HepG2 (cell line): Measurements from ENCODE around the gene TM4SF1. TPM values are rescaled to one million over a fixed set of nuclear protein-coding genes. Genes with fewer than 3 reads are reported as not detected.

Experiments used
- MAFF ChIP-seq: IDR thresholded peaks from 2 replicates; pipeline ENCODE4 v1.6.1; 2011; ENCODE audit warnings: low read depth, low read length, improper control_type of control experiment
- POLR2A ChIP-seq, 2 experiments: IDR thresholded peaks; 2 replicates each; pipeline ENCODE4 v1.6.1; 2011; ENCODE audit warnings: low read depth in 2 of 2, low read length in 2 of 2, mild to moderate bottlenecking in 1 of 2, moderate library complexity in 1 of 2; ENCODE audit not compliant: insufficient read depth in 1 of 2
- SRSF1 ChIP-seq: fragments of 200-400 bp; formaldehyde crosslinking; optimal IDR thresholded peaks from 2 replicates; pipeline ENCODE3; 2017; ENCODE audit warnings: mild to moderate bottlenecking, low read depth, low read length, moderate library complexity
- SRSF9 ChIP-seq: fragments of 200-400 bp; formaldehyde crosslinking; IDR thresholded peaks from 2 replicates; pipeline ENCODE4 v1.6.1; 2018; ENCODE audit warnings: borderline replicate concordance, mild to moderate bottlenecking, low read depth, low read length; ENCODE audit not compliant: insufficient read depth, poor library complexity, severe bottlenecking
- TEAD3 ChIP-seq: optimal IDR thresholded peaks from 2 replicates; pipeline ENCODE3; 2016; ENCODE audit warnings: borderline replicate concordance
- ZNF264 ChIP-seq: sonication (generic); formaldehyde crosslinking; IDR thresholded peaks from 2 replicates; pipeline ENCODE4 v1.4.0; 2020; ENCODE audit warnings: missing genetic modification reagents
- ZNF430 ChIP-seq: sonication (generic); formaldehyde crosslinking; IDR thresholded peaks from 2 replicates; pipeline ENCODE4 v1.9.0; 2021; ENCODE audit warnings: mild to moderate bottlenecking, missing genetic modification reagents
- ZZZ3 ChIP-seq: sonication (generic); formaldehyde crosslinking; IDR thresholded peaks from 2 replicates; pipeline ENCODE4 v1.4.0; 2020; ENCODE audit warnings: missing genetic modification reagents, mild to moderate bottlenecking, borderline replicate concordance
- polyA plus RNA-seq, 8 experiments: library from polyadenylated mRNA; depleted of rRNA in 3 of 8; stranded (reverse) in 7 of 8; unstranded in 1 of 8; fragments of >200 nt; fragmentation: Illumina TruSeq in 4 of 8; extraction: Trizol in 4 of 8; gene quantifications; 2 replicates each; pipeline versions ENCODE4 v1.2.1 to v1.2.3, GENCODE V29; 2011 to 2016; ENCODE audit warnings: low read depth in 4 of 8, missing spikeins in 1 of 8, mixed read lengths in 1 of 8; ENCODE audit not compliant: insufficient read depth in 1 of 8
- total RNA-seq, 5 experiments: library from RNA; depleted of rRNA; stranded (reverse); fragments of >200 nt; fragmentation: Illumina TruSeq; extraction: Trizol; gene quantifications; 2 replicates each; pipeline ENCODE4 v1.2.3, GENCODE V29; 2016; ENCODE audit warnings: low read depth in 1 of 5
- TF ChIP-seq, protein P1 (sequence below): IDR thresholded peaks from 2 replicates; pipeline ENCODE4 v1.6.1; 2016; ENCODE audit warnings: missing compliant biosample characterization, missing genetic modification reagents, borderline replicate concordance
- TF ChIP-seq, protein P2 (sequence below), 2 experiments: sonication (generic) in 1 of 2; formaldehyde crosslinking in 1 of 2; IDR thresholded peaks; 2 replicates each; pipeline versions ENCODE4 v1.4.0 to v1.6.1; 2018 to 2020; ENCODE audit warnings: missing genetic modification reagents in 2 of 2, borderline replicate concordance in 1 of 2, low read depth in 1 of 2, mild to moderate bottlenecking in 1 of 2, missing biosample characterization in 1 of 2

TM4SF1 gene
- total and polyA plus RNA-seq, 2 of the 13 experiments (the other 11 are each of a cell fraction or from before 2014, with no cell fraction given) = 431 to 1,359 TPM

DNA sequence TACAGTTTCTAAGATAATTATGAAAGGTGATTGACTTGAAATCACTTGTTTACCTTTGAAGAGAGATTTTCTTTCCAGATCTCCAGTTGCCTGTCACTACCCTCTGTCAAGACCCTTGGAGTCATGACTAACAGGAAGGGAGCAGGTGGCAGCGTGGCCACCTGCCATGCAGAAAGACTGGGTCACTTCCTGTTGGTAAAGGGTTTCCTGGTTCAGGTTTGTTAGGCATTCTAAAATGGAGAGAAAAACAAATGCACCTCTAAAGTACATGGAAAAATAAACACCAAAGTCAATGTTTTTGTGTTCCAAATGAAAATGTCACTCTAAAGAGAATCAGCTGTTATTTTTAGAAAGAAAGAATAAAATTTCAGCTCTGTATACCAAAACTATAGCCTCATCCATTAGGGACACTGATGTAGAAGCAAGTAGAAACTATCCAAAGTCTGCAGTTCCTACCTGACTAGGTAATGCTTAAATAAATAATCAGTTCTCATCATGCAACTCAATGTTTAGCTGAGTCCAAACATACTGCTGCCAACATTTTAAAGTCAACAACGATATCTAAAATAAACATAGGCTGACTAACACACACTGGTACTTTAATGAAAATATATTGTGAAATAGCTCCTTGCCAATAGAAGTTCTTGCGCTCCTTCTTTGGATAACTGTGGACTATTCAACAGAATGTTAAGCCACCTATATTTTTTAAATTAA, 23.9 kb upstream of the TM4SF1 start (continued):
- TF ChIP-seq TEAD3 (CRISPR knock-in tag) (peak; percentile 55), ZNF264 (peak; percentile 57; the same call in 1 of the 2 replicates), ZNF430 (CRISPR knock-in tag) (no peak), ZZZ3 (no peak), MAFF (peak; percentile 43; the same call in 1 of the 2 replicates), SRSF1 (no peak), SRSF9 (no peak), POLR2A (IDR thresholded peaks at IDR 0.05; ENCODE audit: insufficient read depth in 1 of 2, low read depth in 2 of 2, low read length in 2 of 2) (no peak)
- TF ChIP-seq, protein P1, sequence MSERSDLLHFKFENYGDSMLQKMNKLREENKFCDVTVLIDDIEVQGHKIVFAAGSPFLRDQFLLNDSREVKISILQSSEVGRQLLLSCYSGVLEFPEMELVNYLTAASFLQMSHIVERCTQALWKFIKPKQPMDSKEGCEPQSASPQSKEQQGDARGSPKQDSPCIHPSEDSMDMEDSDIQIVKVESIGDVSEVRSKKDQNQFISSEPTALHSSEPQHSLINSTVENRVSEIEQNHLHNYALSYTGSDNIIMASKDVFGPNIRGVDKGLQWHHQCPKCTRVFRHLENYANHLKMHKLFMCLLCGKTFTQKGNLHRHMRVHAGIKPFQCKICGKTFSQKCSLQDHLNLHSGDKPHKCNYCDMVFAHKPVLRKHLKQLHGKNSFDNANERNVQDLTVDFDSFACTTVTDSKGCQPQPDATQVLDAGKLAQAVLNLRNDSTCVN = 0 out of 2 replicates have a peak, but pooled peaks have one; percentile 43
- TF ChIP-seq, protein P2, sequence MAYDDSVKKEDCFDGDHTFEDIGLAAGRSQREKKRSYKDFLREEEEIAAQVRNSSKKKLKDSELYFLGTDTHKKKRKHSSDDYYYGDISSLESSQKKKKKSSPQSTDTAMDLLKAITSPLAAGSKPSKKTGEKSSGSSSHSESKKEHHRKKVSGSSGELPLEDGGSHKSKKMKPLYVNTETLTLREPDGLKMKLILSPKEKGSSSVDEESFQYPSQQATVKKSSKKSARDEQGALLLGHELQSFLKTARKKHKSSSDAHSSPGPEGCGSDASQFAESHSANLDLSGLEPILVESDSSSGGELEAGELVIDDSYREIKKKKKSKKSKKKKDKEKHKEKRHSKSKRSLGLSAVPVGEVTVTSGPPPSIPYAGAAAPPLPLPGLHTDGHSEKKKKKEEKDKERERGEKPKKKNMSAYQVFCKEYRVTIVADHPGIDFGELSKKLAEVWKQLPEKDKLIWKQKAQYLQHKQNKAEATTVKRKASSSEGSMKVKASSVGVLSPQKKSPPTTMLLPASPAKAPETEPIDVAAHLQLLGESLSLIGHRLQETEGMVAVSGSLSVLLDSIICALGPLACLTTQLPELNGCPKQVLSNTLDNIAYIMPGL (CRISPR knock-in tag; IDR thresholded peaks at IDR 0.05; ENCODE audit: borderline replicate concordance in 1 of 2, low read depth in 1 of 2) = peak in 1 of 2 experiments; percentile 35; a peak in 1 of 4 replicates
